ENCODE data around the gene ASPG. TPM values are rescaled to one million over a fixed set of nuclear protein-coding genes. Genes with fewer than 3 reads are reported as not detected.

ASPG gene
- total and polyA plus RNA-seq, 3 donors from 2014 or later: 2.7 to 3.7 (median 3.3) TPM

- Histone ChIP-seq H3K4me1 (no peaks in the 10 kb centered on the region), H3K27ac (no peak overlapping the region), H3K9me3 (no peaks in the 10 kb centered on the region), H3K4me3 (no peak overlapping the region), H3K36me3 (ENCODE audit: low read depth, missing control alignments) (no peaks in the 10 kb centered on the region), H3K27me3 (no peaks in the 10 kb centered on the region)
- WGBS, 2 donors: 84 to 91% methylated on average over 2 of the region's 2 CpGs
- no peak for DNase-seq
- intact Hi-C loops (cut with DNase I; ENCODE audit: low total_unique reads): no loop called here
- TF ChIP-seq POLR2A (IDR thresholded peaks at IDR 0.05): no peak
- no peak for TF ChIP-seq CTCF (IDR thresholded peaks at IDR 0.05)
Measured at GRCh38 chr14:104048758-104049507, 36.6 kb upstream of the ASPG start.

- H3K9me3 ChIP-seq: no peaks in the 10 kb centered on the region
- no peak overlapping the region for H3K4me3 ChIP-seq
- no peaks in the 10 kb centered on the region for H3K27me3 ChIP-seq
- no peaks in the 10 kb centered on the region for H3K36me3 ChIP-seq (ENCODE audit: low read depth, missing control alignments)
- intact Hi-C loops (cut with DNase I; ENCODE audit: low total_unique reads): no loop called here
- no peak for TF ChIP-seq CTCF (IDR thresholded peaks at IDR 0.05)
- no peak for TF ChIP-seq POLR2A (IDR thresholded peaks at IDR 0.05)
- no peak overlapping the region for H3K27ac ChIP-seq
- H3K4me1 ChIP-seq: no peaks in the 10 kb centered on the region
- no peak for DNase-seq
- 70 to 75% methylated on average over 9 of the region's 9 CpGs for WGBS, 2 donors
Measured at GRCh38 chr14:104049576-104050240, 35.8 kb upstream of the ASPG start.

- Histone ChIP-seq H3K9me3 (no peaks in the 10 kb centered on the region), H3K4me1 (no peaks in the 10 kb centered on the region), H3K4me3 (no peak overlapping the region), H3K27ac (no peak overlapping the region), H3K36me3 (ENCODE audit: low read depth, missing control alignments) (no peaks in the 10 kb centered on the region), H3K27me3 (no peaks in the 10 kb centered on the region)
- intact Hi-C loops (cut with DNase I; ENCODE audit: low total_unique reads): no loop called here
- TF ChIP-seq CTCF (IDR thresholded peaks at IDR 0.05) (no peak), POLR2A (IDR thresholded peaks at IDR 0.05) (no peak)
- DNase-seq: no peak
- WGBS, 2 donors: 91 to 94% methylated on average over 5 of the region's 5 CpGs
Measured at GRCh38 chr14:104051092-104051813, 34.2 kb upstream of the ASPG start.

- Histone ChIP-seq H3K4me1 (no peaks in the 10 kb centered on the region), H3K36me3 (ENCODE audit: low read depth, missing control alignments) (no peaks in the 10 kb centered on the region), H3K4me3 (no peak overlapping the region), H3K9me3 (no peaks in the 10 kb centered on the region), H3K27me3 (no peaks in the 10 kb centered on the region), H3K27ac (no peak overlapping the region)
- no peak for DNase-seq
- TF ChIP-seq POLR2A (IDR thresholded peaks at IDR 0.05): no peak
- no peak for TF ChIP-seq CTCF (IDR thresholded peaks at IDR 0.05)
- intact Hi-C loops (cut with DNase I; ENCODE audit: low total_unique reads): no loop called here
- WGBS, 2 donors: 80 to 83% methylated on average over 11 to 16 of the region's 16 CpGs
Measured at GRCh38 chr14:104054222-104054905, 31.1 kb upstream of the ASPG start.

All from testis (tissue), 3 donors.